Adrenal gland (tissue), 5 donors: ENCODE measurements around the gene ANKRD2.

ENCODE experiments used
- POLR2A ChIP-seq, 2 donors: fragments of 450-650 bp; IDR thresholded peaks; one replicate each; pipeline ENCODE4 v1.6.1; 2017; ENCODE audit warnings: antibody characterized with exemption in 2 of 2, mild to moderate bottlenecking in 2 of 2, moderate library complexity in 1 of 2
- TF ChIP-seq, protein P1 (sequence below), 6 experiments: fragments of 450-650 bp in 4 of 6; fragments of 200-600 bp in 2 of 6; sonication (generic) in 1 of 6; IDR thresholded peaks; 1 replicate in 5 of 6; 2 replicates in 1 of 6; pipeline versions ENCODE4 v1.5.1 to v1.8.0; 2016 to 2021; ENCODE audit warnings: antibody characterized with exemption in 6 of 6, mild to moderate bottlenecking in 2 of 6, moderate library complexity in 1 of 6
- donor health status: DM: no; HTN: no; CAD: no.

DNA sequence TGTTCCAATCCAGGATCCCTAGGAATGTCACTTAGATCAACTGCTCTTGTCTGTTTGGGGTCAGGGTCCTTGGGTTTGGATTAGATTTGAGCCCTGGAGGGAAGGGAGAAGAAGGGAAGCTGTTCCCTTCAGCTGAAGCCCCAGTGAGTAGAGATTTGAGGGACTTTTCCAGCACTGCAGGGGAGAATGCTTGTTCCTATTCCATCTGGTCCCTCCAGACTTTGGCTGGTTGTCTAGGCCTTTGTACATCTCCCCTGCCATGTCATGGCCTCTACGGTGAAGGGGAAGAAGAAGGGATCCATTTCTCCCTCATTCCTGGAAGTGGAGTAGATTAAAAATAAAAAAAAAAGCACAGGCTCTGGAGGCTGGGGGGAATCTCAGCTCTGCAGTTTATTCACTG, 28.0 kb downstream of the ANKRD2 start:
- TF ChIP-seq, protein P1, sequence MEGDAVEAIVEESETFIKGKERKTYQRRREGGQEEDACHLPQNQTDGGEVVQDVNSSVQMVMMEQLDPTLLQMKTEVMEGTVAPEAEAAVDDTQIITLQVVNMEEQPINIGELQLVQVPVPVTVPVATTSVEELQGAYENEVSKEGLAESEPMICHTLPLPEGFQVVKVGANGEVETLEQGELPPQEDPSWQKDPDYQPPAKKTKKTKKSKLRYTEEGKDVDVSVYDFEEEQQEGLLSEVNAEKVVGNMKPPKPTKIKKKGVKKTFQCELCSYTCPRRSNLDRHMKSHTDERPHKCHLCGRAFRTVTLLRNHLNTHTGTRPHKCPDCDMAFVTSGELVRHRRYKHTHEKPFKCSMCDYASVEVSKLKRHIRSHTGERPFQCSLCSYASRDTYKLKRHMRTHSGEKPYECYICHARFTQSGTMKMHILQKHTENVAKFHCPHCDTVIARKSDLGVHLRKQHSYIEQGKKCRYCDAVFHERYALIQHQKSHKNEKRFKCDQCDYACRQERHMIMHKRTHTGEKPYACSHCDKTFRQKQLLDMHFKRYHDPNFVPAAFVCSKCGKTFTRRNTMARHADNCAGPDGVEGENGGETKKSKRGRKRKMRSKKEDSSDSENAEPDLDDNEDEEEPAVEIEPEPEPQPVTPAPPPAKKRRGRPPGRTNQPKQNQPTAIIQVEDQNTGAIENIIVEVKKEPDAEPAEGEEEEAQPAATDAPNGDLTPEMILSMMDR (IDR thresholded peaks at IDR 0.05) = no peak
- TF ChIP-seq POLR2A (IDR thresholded peaks at IDR 0.05) = no peak
